ENCODE data around the gene LRIG3.

- no peak for TF ChIP-seq CTCF (IDR thresholded peaks at IDR 0.05)
- TF ChIP-seq POLR2A (IDR thresholded peaks at IDR 0.05), result no peak
Measured at GRCh38 chr12:58954002-58954401, 33.7 kb upstream of the LRIG3 start.

Data from esophagus squamous epithelium (tissue), 4 donors.